ENCODE data around the gene RPL22. TPM values are rescaled to one million over a fixed set of nuclear protein-coding genes. Genes with fewer than 3 reads are reported as not detected.
A peak's percentile ranks its signal among the peaks of the same experiment; 100 is the strongest.

Gene RPL22
- total RNA-seq, 1 donor from 2014 or later = 283 TPM

- Mint-ChIP-seq H3K27ac (ENCODE audit: unreplicated experiment) (peak overlapping the region; percentile 34), H3K36me3 (ENCODE audit: low read depth, unreplicated experiment) (no peaks in the 10 kb centered on the region), H3K4me3 (ENCODE audit: unreplicated experiment) (peak overlapping the region; percentile 40), H3K4me1 (ENCODE audit: low read depth, unreplicated experiment) (no peaks in the 10 kb centered on the region), H3K27me3 (ENCODE audit: low read depth, unreplicated experiment) (peaks cover 40% of the 10 kb centered on the region), H3K9me3 (ENCODE audit: unreplicated experiment) (no peaks in the 10 kb centered on the region)
- Histone ChIP-seq H3K4me3 (ENCODE audit: insufficient read depth, low read depth, low read length) (no peak overlapping the region), H3K27me3 (ENCODE audit: insufficient read depth, low read length) (peaks cover 36% of the 10 kb centered on the region), H3K4me2 (ENCODE audit: low read length) (peak overlapping the region; percentile 52), H3K36me3 (ENCODE audit: insufficient read depth, low read length) (no peaks in the 10 kb centered on the region), H3K27ac (ENCODE audit: low read depth, low read length) (no peak overlapping the region), H4K20me1 (ENCODE audit: insufficient read depth, low read length) (peaks cover 5% of the 10 kb centered on the region), H3K79me2 (ENCODE audit: insufficient read depth, low read length) (no peaks in the 10 kb centered on the region), H3K9me3 (ENCODE audit: insufficient read depth, low read depth, low read length) (no peaks in the 10 kb centered on the region), H2AFZ (ENCODE audit: low read depth, low read length) (no peak overlapping the region), H3K4me1 (ENCODE audit: insufficient read depth, low read length) (peaks cover 4% of the 10 kb centered on the region), H3K9ac (ENCODE audit: low read length) (no peak overlapping the region)
- DNase-seq (ENCODE audit: low read depth) (no peak), FAIRE-seq (no peak)
- TF ChIP-seq EZH2 (IDR thresholded peaks at IDR 0.05; ENCODE audit: insufficient read depth, low read length) = no peak
- TF ChIP-seq, protein P1, sequence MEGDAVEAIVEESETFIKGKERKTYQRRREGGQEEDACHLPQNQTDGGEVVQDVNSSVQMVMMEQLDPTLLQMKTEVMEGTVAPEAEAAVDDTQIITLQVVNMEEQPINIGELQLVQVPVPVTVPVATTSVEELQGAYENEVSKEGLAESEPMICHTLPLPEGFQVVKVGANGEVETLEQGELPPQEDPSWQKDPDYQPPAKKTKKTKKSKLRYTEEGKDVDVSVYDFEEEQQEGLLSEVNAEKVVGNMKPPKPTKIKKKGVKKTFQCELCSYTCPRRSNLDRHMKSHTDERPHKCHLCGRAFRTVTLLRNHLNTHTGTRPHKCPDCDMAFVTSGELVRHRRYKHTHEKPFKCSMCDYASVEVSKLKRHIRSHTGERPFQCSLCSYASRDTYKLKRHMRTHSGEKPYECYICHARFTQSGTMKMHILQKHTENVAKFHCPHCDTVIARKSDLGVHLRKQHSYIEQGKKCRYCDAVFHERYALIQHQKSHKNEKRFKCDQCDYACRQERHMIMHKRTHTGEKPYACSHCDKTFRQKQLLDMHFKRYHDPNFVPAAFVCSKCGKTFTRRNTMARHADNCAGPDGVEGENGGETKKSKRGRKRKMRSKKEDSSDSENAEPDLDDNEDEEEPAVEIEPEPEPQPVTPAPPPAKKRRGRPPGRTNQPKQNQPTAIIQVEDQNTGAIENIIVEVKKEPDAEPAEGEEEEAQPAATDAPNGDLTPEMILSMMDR (IDR thresholded peaks at IDR 0.05; ENCODE audit: insufficient read depth, low read depth, low read length) = no peak
Observed at GRCh38 chr1:6241107-6241886, 41.9 kb upstream of the RPL22 start.

DNA sequence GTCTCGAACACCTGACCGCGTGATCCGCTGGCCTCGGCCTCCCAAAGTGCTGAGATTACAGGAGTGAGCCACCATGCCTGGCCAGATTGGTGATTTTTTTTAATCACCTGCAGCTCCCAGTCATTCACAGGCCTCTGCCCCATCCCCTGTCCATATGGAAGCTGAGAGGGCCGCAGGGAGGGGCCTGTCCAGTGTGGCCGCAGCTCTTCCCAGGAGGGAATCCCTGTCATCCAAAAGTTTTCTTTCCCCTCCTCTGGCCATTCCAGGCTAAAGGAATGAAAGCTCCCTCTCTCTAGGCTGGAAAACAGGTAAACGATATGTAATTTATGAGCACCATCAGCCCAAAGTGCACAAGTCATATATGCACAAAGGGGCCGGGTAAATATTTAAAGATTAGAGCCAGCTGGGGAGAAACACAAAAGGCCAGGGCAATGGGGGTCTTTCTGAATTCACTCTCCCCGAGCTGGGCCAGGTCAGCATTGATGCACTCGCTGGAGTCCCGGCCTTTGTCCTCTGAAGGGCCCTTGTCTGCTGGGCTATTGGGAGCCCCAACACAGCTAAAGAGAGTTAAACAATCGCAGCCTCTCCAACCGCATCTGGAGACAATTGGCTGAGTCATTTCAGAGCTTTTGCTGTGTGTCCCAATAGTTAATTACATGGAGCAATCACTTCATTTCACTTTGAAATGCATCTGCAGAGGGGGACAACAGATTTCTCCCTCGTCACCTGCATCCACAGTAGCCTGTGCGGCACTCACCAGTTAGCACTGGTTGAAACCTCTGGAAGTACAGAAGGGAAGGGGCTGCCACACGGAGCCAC is 40.8 kb upstream of the RPL22 start:
- Histone ChIP-seq H3K27me3 (ENCODE audit: insufficient read depth, low read length) (peaks cover 36% of the 10 kb centered on the region), H3K4me3 (ENCODE audit: insufficient read depth, low read depth, low read length) (no peak overlapping the region), H3K4me1 (ENCODE audit: insufficient read depth, low read length) (peaks cover 5% of the 10 kb centered on the region), H4K20me1 (ENCODE audit: insufficient read depth, low read length) (peaks cover 3% of the 10 kb centered on the region), H3K36me3 (ENCODE audit: insufficient read depth, low read length) (no peaks in the 10 kb centered on the region), H3K79me2 (ENCODE audit: insufficient read depth, low read length) (peaks cover 3% of the 10 kb centered on the region), H3K9ac (ENCODE audit: low read length) (no peak overlapping the region), H3K4me2 (ENCODE audit: low read length) (no peak overlapping the region), H2AFZ (ENCODE audit: low read depth, low read length) (no peak overlapping the region), H3K27ac (ENCODE audit: low read depth, low read length) (no peak overlapping the region), H3K9me3 (ENCODE audit: insufficient read depth, low read depth, low read length) (no peaks in the 10 kb centered on the region)
- Mint-ChIP-seq H3K27me3 (ENCODE audit: low read depth, unreplicated experiment) (peaks cover 37% of the 10 kb centered on the region), H3K9me3 (ENCODE audit: unreplicated experiment) (no peaks in the 10 kb centered on the region), H3K36me3 (ENCODE audit: low read depth, unreplicated experiment) (no peaks in the 10 kb centered on the region), H3K4me3 (ENCODE audit: unreplicated experiment) (no peak overlapping the region), H3K27ac (ENCODE audit: unreplicated experiment) (no peak overlapping the region), H3K4me1 (ENCODE audit: low read depth, unreplicated experiment) (no peaks in the 10 kb centered on the region)
- FAIRE-seq (no peak), DNase-seq (ENCODE audit: low read depth) (no peak)
- TF ChIP-seq EZH2 (IDR thresholded peaks at IDR 0.05; ENCODE audit: insufficient read depth, low read length) = no peak
- TF ChIP-seq, protein P1 (IDR thresholded peaks at IDR 0.05; ENCODE audit: insufficient read depth, low read depth, low read length) = no peak
